GM19455 (cell line): ENCODE results near the gene LIMS2.

ENCODE experiments used
- ATAC-seq: cut with Tn5 transposase; IDR thresholded peaks from one replicate; pipeline ENCODE4 v1.9.1; 2021; ENCODE audit not compliant: unreplicated experiment

Gene LIMS2

GRCh38 chr2:127678531-127678930 is 3.2 kb upstream of the LIMS2 start:
- ATAC-seq = no peak

DNA sequence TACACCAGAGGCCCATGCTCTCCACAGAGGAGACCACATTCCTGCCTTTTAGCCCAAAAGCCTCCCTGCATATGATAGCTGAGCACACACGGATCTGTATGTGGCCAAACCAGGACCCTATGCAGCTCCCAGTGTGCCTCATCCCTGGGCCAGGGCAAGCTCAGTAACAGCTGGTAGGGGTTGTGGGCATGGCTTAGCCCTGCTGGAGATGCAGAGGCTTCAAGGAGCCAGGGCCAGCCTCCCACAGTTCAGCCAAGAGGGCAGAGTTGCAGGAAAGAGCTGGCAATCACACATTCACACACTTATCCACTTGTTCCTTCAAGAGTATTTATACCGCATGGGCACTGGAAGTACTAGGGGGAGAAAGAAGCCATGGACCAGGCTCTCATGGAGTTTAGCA is 1.6 kb upstream of the LIMS2 start:
- ATAC-seq = no peak

DNA sequence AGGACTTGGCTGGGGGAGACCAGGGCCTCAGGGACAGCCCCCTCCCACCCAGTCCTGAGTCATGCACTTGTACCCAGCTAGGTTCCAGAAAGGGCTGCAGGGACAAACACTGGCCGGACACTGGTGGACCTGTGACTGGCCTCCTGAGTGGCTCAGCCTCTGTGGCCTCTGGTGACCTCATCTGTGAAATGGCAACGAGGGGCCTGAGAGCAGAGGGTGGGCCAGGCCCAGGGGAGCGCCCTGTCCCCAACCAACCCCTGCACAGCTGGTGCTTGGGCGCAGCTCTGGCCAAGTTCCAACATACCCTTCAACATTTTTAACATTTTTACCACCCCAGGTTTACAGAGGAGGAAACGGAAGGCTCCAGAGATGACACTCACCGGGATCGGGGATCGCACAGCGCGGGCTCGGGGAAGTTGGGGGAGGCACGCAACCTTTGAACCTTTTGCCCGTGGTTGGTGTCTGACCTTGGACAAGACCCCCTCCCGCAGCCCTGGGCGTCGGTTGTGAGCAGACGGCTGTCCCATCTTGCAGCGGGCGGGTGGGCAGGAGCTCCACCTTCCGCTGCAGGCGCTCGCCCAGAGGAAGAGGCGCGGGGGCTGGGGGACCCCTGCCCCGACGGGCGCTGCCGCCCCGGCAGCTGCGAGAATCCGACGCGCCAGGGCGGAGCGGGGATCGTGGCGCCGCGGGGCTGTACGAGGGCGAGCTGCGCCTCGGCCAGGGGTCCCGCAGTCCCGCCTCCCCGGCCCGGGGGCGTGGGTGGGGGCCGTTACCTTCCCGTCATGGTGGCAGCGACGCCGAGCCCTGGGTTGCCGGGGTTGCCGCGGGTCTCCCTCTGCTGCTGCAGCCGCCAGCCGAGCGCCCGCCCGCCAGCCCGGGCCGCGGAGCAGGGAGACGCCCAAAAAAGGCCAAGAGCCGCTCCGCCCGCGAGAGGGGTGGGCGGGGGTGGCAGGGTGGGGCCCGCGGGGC is 805 bp downstream of the LIMS2 start:
- no peak for ATAC-seq

- ATAC-seq = no peak
Observed at GRCh38 chr2:127673291-127674069, 1.9 kb downstream of the LIMS2 start.

DNA sequence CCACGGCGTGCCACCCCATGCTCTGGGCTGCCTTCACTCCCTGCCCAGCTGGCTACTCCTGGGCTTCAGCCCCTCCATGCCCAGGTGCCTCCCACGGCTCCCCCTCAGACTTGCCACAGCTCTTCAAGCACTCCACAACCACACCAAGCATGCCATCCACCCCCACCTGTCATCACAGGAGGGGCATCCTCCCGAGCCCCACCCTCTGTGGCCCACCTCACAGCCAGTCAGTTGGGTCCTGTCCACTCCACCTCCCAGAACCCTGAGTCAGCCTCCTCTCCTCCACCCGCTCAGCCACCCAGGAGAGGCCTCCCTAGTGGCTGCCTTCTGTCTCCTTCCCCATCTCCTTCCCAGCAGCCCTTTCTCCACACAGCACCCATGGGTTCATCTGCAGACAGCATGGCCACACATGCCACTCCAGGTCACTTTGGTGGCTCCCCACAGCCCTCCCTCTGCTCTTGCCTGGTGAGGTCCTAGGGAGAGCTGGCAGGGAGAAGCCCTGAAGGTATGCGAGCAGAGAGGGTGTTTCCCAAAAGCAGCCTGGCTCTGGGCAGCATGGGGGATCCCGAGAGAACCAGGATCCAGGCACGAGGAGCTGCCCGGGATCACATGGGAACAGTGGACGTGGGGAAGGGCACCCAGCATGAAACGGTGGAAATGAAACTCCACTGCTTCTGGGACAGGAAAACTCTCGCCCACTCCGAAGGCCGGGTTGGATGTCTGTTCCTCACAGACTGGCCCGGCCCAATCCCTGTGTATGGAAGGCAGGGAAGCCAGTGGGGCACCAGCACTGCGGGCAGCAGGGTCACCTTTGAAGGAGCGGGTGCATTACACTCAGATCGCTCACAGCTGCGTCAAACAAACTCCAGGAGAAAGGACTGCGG is 2.7 kb downstream of the LIMS2 start:
- ATAC-seq = no peak

DNA sequence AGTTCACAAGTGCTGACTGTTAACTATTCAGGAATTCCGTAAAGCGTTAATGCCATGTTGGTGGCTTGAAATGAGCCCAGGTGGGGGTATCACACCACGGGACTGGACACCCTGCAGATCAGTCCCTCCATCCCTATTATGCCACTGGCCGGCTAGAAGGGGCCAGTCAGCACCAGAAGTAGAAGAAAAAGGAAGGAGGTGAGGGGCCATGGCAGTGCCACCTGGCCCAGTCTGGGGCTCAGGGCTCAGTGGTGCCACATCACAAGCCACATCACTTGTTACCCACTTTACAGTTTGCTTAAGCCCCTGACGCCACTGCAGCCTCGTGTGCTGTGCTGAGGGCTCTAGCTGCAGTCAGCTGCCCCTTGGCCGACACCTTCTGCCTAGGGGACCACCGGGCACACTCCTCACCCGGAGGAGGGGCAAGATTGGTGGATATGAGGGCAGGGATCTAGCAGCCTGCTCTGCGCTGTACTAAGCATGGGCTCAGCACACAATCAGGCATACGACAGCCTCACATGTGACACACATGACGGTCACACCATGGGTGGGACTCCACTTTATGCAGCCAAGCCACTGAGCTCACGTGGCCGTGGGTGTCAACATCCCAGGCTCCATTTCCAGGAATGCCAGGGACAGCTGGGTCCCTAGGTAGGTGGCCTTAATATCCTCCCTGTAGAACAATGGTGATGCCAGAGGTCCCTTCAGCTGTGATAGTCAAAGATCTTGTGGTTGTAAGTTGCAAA is 3.6 kb downstream of the LIMS2 start:
- ATAC-seq = no peak

- ATAC-seq = no peak
Observed at GRCh38 chr2:127670957-127671290, 4.4 kb downstream of the LIMS2 start.

DNA sequence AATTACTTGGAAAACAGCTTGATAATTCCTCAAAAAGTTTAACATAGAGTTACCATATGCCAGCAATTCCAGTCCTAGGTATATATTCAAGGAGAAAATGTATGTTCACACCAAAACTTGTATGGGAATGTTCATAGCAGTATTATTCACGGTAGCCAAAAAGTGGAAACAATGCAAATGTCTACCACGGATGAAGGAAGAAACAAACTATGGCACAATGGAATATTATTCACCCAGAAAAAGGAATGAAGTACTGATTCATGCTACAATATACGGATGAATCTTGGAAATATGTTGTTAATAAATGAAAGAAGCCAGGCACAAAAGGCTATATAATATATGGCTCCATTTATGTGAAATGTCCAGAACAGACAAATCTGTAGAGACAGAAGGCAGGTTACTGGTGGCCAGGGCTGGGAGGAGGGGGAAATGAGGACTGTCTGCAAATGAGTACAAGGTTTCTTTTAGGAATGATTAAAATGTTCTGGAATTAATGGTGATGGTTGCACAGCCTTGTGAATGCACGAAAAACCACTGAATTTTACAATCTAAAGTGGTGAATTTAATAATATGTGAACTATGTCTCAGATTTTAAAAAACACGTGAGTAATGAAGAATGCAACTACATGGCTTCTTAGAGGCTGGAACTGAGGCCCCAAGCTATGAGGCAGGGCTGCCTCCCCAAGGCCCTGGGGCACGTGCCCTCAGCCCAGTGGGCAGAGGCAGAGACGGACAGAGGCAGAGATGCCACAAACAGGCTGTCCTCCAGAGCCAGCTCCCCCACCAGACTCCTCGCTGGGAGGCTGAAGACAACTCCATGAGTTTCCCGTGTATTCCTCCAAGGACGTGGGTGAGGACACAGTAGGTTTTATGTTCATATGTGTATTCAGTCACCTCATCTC is 5.0 kb downstream of the LIMS2 start:
- ATAC-seq = no peak

- ATAC-seq = no peak
Observed at GRCh38 chr2:127669056-127669455, 6.3 kb downstream of the LIMS2 start.

DNA sequence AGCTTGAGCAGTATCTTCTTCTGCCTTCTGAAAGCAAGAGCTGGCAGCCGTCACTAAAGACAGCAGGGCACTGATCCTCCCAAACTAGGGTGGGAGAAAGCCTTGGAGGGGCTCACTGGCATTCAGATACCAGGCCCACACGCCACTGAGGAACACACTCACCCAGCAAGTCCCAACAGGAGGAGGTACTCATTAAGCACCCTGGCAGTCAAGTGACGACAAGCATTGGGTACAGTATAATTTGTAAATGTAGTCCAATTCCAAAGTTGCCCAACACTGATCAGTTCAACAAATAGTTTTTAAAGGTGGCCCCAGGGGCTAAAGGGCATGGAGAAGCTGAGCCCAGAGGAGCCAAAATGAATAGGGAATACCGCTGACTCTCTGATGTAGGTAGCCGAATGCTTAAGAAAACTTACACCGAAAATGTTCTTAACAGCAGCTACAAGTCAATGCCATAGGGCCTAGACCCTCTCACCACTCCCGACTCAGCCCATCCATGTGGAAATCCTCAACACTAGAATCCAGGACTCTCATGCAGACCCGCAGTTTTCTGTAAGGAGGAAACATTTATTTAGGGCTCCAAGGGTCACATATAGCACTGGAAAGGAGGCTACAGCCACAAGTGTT is 9.9 kb downstream of the LIMS2 start:
- no peak for ATAC-seq

- ATAC-seq = no peak
Observed at GRCh38 chr2:127664895-127665225, 10.5 kb downstream of the LIMS2 start.

- no peak for ATAC-seq
Observed at GRCh38 chr2:127664065-127664894, 11.1 kb downstream of the LIMS2 start.

DNA sequence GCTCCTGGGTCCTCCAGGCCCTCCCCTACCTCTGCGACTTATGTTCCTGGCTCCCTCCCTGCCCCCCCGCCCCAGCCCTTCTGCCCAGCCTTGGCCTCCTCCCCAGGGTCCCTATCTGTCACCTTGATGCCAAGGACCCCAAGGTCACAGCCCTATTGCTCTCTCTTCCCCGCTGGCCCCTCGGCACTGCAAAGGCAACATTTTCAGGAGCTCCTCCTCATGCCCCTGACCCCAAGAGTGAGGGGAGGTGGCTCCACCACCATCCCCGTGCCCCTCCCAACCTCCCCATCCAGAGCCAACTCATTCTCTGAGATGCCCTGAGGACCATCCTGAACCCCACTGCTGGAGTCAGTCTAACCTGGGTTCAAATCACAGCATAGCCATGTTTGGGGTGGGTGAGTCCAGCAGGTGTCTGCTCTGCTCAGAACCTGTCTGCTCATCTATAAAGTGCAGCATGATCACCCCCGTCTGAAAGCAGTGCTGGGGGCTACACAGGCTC is 11.7 kb downstream of the LIMS2 start:
- no peak for ATAC-seq

- no peak for ATAC-seq
Observed at GRCh38 chr2:127662937-127663565, 12.3 kb downstream of the LIMS2 start.

DNA sequence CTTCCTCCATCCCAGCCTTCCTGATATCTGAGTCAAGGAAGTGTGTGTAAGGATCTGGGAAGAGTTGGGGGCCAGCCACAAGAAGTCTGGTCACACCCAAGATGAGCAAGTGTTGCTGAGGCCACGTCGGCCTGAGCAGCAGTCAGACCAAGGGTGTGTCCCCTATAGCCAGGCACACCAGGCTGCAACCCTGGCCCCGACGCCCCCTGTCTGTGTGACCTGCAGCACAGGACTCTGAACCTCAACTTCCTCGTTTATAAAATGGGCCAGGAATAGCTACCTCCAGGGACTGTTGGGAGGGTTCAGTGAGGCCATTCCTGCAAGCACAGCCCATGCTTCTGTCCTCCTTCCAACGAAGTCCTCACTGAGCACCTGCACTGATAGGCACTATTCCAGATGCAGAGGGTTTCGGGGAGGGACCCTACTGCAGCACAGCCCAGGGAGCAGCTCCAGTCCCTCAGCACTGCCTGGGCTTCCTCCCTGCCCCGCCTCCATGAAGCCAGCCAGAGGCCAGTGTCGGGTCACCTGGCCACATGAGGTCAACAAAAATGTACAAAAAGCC is 13.3 kb downstream of the LIMS2 start:
- no peak for ATAC-seq

DNA sequence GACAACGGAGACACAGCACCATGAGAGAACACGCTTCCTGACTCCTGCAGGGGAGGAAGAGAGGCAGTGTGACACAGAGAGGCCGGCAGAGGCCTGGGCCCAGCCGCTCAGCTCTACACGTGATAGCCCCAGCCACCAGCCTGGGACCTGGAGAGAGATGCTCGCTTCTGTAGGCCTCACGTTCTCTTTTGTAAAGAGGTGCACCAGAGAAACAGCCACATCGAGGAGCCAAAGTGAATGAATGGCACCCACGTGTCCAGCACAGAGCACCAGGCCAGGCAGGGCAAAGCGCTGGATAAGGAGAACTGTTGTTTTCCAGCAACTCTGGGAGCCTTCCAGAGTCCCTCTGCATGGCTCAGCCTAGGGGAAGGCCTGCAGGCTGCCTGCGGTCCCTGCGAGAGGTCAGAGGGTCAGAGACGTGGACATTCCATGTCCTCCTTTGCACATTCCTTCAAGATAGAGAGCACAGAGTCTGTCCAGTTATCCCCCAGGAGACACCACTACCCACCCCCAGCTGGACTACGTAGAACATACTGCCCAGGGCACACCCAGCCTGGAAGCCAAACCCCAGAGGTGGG is 14.2 kb downstream of the LIMS2 start:
- ATAC-seq = no peak

GRCh38 chr2:127660291-127660578 is 15.1 kb downstream of the LIMS2 start:
- ATAC-seq = no peak
